HCT116 (cell line): ENCODE data around the gene LRRC61. TPM values are rescaled to one million over a fixed set of nuclear protein-coding genes. Genes with fewer than 3 reads are reported as not detected.

Experiments used
- ATAC-seq: fragments of 200-7000 bp; cut with Tn5 transposase; 2 replicates; pipeline ENCODE4 v1.9.1; 2020; ENCODE audit warnings: mild to moderate bottlenecking, moderate library complexity
- BruUV-seq: library from RNA; stranded (reverse); fragments of 400-500 nt; replicated peaks from 2 replicates; lab custom pipeline; 2021; lab: Mats Ljungman, UMichigan
- CTCF ChIA-PET: fragments of 300-600 bp; sonication (Branson Sonifier 250); formaldehyde crosslinking; loops from one replicate; lab custom pipeline; 2021; ENCODE audit warnings: antibody characterized with exemption; lab: Charles Lee
- POLR2A ChIA-PET: fragments of 300-600, 350-600 bp; sonication (Branson Sonifier 250); formaldehyde crosslinking; loops from one replicate; lab custom pipeline; 2021; ENCODE audit warnings: antibody characterized with exemption; lab: Charles Lee
- RAD21 ChIA-PET, 2 experiments: fragments of 300-600 bp; sonication (Branson Sonifier 250); formaldehyde crosslinking; loops; one replicate each; lab custom pipeline; 2023; ENCODE audit warnings: low total read pairs in 2 of 2; ENCODE audit not compliant: uncharacterized antibody in 2 of 2, unreplicated experiment in 2 of 2, low non-redundant PET in 1 of 2; lab: Charles Lee
- DNase-seq: peaks from one replicate; pipeline ENCODE4 v3.0.0-alpha.2; 2010; ENCODE audit warnings: low read depth, low spot score
- H2AFZ ChIP-seq: fragments of 200-600 bp; shearing (Covaris generic), sonication (generic); 2 replicates; pipeline ENCODE4 v1.6.1; 2017; ENCODE audit warnings: low read depth, mixed run types, mixed read lengths, antibody characterized with exemption, low read length; ENCODE audit not compliant: poor library complexity, severe bottlenecking
- H3K27ac ChIP-seq: 2 replicates; pipeline ENCODE4 v1.5.1; 2012; ENCODE audit warnings: low read depth, low read length
- H3K27me3 ChIP-seq: fragments of 200-600 bp; sonication (generic); 2 replicates; pipeline ENCODE4 v1.6.1; 2016; ENCODE audit warnings: mixed run types, low read length, mixed read lengths; ENCODE audit not compliant: insufficient read depth
- H3K36me3 ChIP-seq, 2 experiments: fragments of 200-500 bp in 1 of 2; fragments of 200-600 bp in 1 of 2; sonication (Bioruptor generic) in 1 of 2; sonication (generic) in 1 of 2; 2 replicates each; pipeline versions ENCODE4 v1.5.1 to v1.6.1; 2014 to 2016; ENCODE audit warnings: low read length in 2 of 2, inconsistent platforms in 1 of 2, mixed read lengths in 1 of 2, mixed run types in 1 of 2; ENCODE audit not compliant: insufficient read depth in 2 of 2, control insufficient read depth in 1 of 2
- H3K4me1 ChIP-seq, 2 experiments: fragments of 200-600 bp in 1 of 2; sonication (generic) in 1 of 2; 2 replicates each; pipeline versions ENCODE4 v1.5.1 to v1.6.1; 2012 to 2017; ENCODE audit warnings: low read length in 2 of 2, inconsistent platforms in 1 of 2, mild to moderate bottlenecking in 1 of 2, mixed read lengths in 1 of 2, mixed run types in 1 of 2, moderate library complexity in 1 of 2; ENCODE audit not compliant: insufficient read depth in 2 of 2, control insufficient read depth in 1 of 2
- H3K4me2 ChIP-seq: fragments of 200-600 bp; sonication (generic); 2 replicates; pipeline ENCODE4 v1.6.1; 2017; ENCODE audit warnings: mixed run types, low read length, mixed read lengths
- H3K4me3 ChIP-seq, 2 experiments: fragments of 200-600 bp in 1 of 2; sonication (generic) in 1 of 2; replicated peaks in 1 of 2; 2 replicates each; pipeline ENCODE4 v1.5.1; 2011 to 2016; ENCODE audit warnings: low read length in 2 of 2, control low read depth in 1 of 2, low read depth in 1 of 2, mild to moderate bottlenecking in 1 of 2, mixed read lengths in 1 of 2, mixed run types in 1 of 2
- H3K79me2 ChIP-seq: fragments of 200-600 bp; sonication (generic); 2 replicates; pipeline ENCODE4 v1.6.1; 2017; ENCODE audit warnings: mild to moderate bottlenecking, mixed run types, low read length, moderate library complexity, mixed read lengths; ENCODE audit not compliant: insufficient read depth
- H3K9ac ChIP-seq: fragments of 200-600 bp; sonication (generic); 2 replicates; pipeline ENCODE4 v1.6.1; 2016; ENCODE audit warnings: low read length, mixed read lengths
- H3K9me2 ChIP-seq: fragments of 200-600 bp; sonication (generic), shearing (Covaris generic); 2 replicates; pipeline ENCODE4 v1.6.1; 2017; ENCODE audit warnings: mixed run types, mild to moderate bottlenecking, moderate library complexity; ENCODE audit not compliant: insufficient read depth
- H3K9me3 ChIP-seq, 2 experiments: fragments of 200-500 bp in 1 of 2; fragments of 200-600 bp in 1 of 2; sonication (Bioruptor generic) in 1 of 2; sonication (generic) in 1 of 2; 2 replicates each; pipeline ENCODE4 v1.6.1; 2014 to 2017; ENCODE audit warnings: low read length in 2 of 2, mixed read lengths in 2 of 2, inconsistent platforms in 1 of 2, low read depth in 1 of 2, mild to moderate bottlenecking in 1 of 2, mixed run types in 1 of 2, moderate library complexity in 1 of 2; ENCODE audit not compliant: control insufficient read depth in 1 of 2, insufficient read depth in 1 of 2
- H4K20me1 ChIP-seq: fragments of 200-600 bp; sonication (generic), shearing (Covaris generic); 2 replicates; pipeline ENCODE4 v1.6.1; 2017; ENCODE audit warnings: mixed run types, mild to moderate bottlenecking, moderate library complexity; ENCODE audit not compliant: insufficient read depth
- CEBPB ChIP-seq: IDR thresholded peaks from 2 replicates; pipeline ENCODE4 v1.6.1; 2012; ENCODE audit warnings: low read depth
- EGR1 ChIP-seq: IDR thresholded peaks from 2 replicates; pipeline ENCODE4 v1.6.1; 2012; ENCODE audit warnings: low read depth
- ELF1 ChIP-seq: IDR thresholded peaks from 2 replicates; pipeline ENCODE4 v1.6.1; 2012; ENCODE audit warnings: low read depth, borderline replicate concordance
- EZH2 ChIP-seq: fragments of 200-600 bp; sonication (generic); IDR thresholded peaks from 2 replicates; pipeline ENCODE4 v1.6.1; 2017; ENCODE audit warnings: antibody characterized with exemption, mixed run types
- FOSL1 ChIP-seq: IDR thresholded peaks from 2 replicates; pipeline ENCODE4 v1.6.1; 2012; ENCODE audit warnings: low read depth
- JUND ChIP-seq: IDR thresholded peaks from 2 replicates; pipeline ENCODE4 v1.6.1; 2012
- POLR2A ChIP-seq: IDR thresholded peaks from 2 replicates; pipeline ENCODE4 v1.7.0; 2011; ENCODE audit warnings: borderline replicate concordance; ENCODE audit not compliant: insufficient read depth, insufficient read length; ENCODE audit errors: extremely low read depth
- POLR2AphosphoS5 ChIP-seq: IDR thresholded peaks from 2 replicates; pipeline ENCODE4 v1.6.1; 2011; ENCODE audit warnings: mild to moderate bottlenecking, low read depth, low read length, moderate library complexity
- REST ChIP-seq: IDR thresholded peaks from 2 replicates; pipeline ENCODE4 v1.6.1; 2012; ENCODE audit warnings: low read depth
- SIN3A ChIP-seq: IDR thresholded peaks from 2 replicates; pipeline ENCODE4 v1.6.1; 2012; ENCODE audit warnings: low read depth
- SP1 ChIP-seq: IDR thresholded peaks from 2 replicates; pipeline ENCODE4 v1.6.1; 2012; ENCODE audit warnings: low read depth
- SRF ChIP-seq: IDR thresholded peaks from 2 replicates; pipeline ENCODE4 v1.6.1; 2012; ENCODE audit warnings: low read depth
- TCF7L2 ChIP-seq: IDR thresholded peaks from 2 replicates; pipeline ENCODE4 v1.7.0; 2011; ENCODE audit warnings: borderline replicate concordance, inconsistent platforms; ENCODE audit not compliant: insufficient read depth, insufficient read length; ENCODE audit errors: extremely low read depth
- ZFX ChIP-seq: fragments of 450-650 bp; IDR thresholded peaks from 2 replicates; pipeline ENCODE4 v1.6.1; 2017
- intact Hi-C: fragments of 100-400 bp; cut with micrococcal nuclease; formaldehyde crosslinking; loops from 2 replicates; pipeline ENCODE4 v1.10.0; 2022
- total RNA-seq: library from RNA; stranded (reverse); gene quantifications from one replicate; pipeline ENCODE4 v1.2.1, GENCODE V29; 2021; ENCODE audit not compliant: unreplicated experiment
- TF ChIP-seq, protein P1 (sequence below): IDR thresholded peaks from 2 replicates; pipeline ENCODE4 v1.6.1; 2011; ENCODE audit warnings: mild to moderate bottlenecking, low read length, moderate library complexity; ENCODE audit not compliant: insufficient replicate concordance; ENCODE audit errors: extremely low read depth
- TF ChIP-seq, protein P2 (sequence below): IDR thresholded peaks from 2 replicates; pipeline ENCODE4 v1.6.1; 2012

LRRC61 gene
- total RNA-seq, 1 experiment from 2014 or later, result 12.0 TPM

DNA sequence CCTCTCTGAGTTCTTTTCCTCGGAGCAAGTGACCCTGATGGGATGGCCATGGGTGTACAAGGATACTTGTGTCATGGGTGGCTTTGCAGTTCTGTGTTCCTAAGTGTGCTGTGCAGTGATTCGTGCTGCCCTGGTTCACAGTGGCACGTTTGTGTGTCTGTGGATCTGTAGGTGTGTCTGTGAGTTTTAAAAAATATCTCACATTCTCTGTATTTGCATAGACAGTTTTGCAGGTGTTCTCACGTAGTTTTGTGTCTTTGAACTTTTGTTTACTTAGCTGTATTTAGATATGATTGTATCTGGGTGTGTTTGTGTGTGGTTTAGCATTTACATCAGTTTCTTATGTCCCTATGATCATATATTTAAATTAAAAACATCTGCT, 59.7 kb downstream of the LRRC61 start:
- Histone ChIP-seq H3K27me3 (no peaks in the 10 kb centered on the region), H3K27ac (no peak overlapping the region), H2AFZ (no peak overlapping the region), H3K4me1 (peaks cover 13 to 20% of the 10 kb centered on the region in 2 experiments), H3K9me3 (no peaks in the 10 kb centered on the region), H3K9ac (no peak overlapping the region)
- ATAC-seq, result no peak
- POLR2A ChIA-PET, result no interaction called here
- CTCF ChIA-PET, result no interaction called here
- TF ChIP-seq SIN3A (no peak), JUND (no peak)
- TF ChIP-seq, all 23 proteins: peak for 0
- no peaks in the 10 kb centered on the region; the same call in 1 of the 2 replicates for H3K79me2 ChIP-seq
- RAD21 ChIA-PET, result no interaction called here
- intact Hi-C loops, result no loop called here
- no TSS peak for BruUV-seq
- DNase-seq, result no peak
- H4K20me1 ChIP-seq, result no peaks in the 10 kb centered on the region
- no peaks in the 10 kb centered on the region for H3K36me3 ChIP-seq
- no peaks in the 10 kb centered on the region for H3K9me2 ChIP-seq
- H3K4me2 ChIP-seq, result no peak overlapping the region
- H3K4me3 ChIP-seq, result no peak overlapping the region

GRCh38 chr7:150383710-150384397, 60.7 kb downstream of the LRRC61 start:
- Histone ChIP-seq H3K27ac (no peak overlapping the region), H3K79me2 (no peaks in the 10 kb centered on the region; the same call in 1 of the 2 replicates), H3K36me3 (no peaks in the 10 kb centered on the region), H3K9ac (no peak overlapping the region), H2AFZ (no peak overlapping the region), H3K4me2 (no peak overlapping the region), H4K20me1 (no peaks in the 10 kb centered on the region), H3K9me2 (no peaks in the 10 kb centered on the region), H3K9me3 (no peaks in the 10 kb centered on the region), H3K4me1 (peaks cover 6 to 10% of the 10 kb centered on the region in 2 experiments; a peak in 3 of 4 replicates), H3K27me3 (no peaks in the 10 kb centered on the region), H3K4me3 (no peak overlapping the region)
- ChIA-PET CTCF (no interaction called here), RAD21 (no interaction called here)
- no peak for ATAC-seq
- intact Hi-C loops, result no loop called here
- no TSS peak for BruUV-seq
- TF ChIP-seq EGR1, result no peak
- TF ChIP-seq ZFX, result no peak
- TF ChIP-seq POLR2A, result no peak
- TF ChIP-seq FOSL1, result no peak
- TF ChIP-seq SP1, result no peak
- TF ChIP-seq SIN3A, result no peak
- TF ChIP-seq TCF7L2, result no peak
- TF ChIP-seq SRF, result no peak
- no peak for TF ChIP-seq ELF1
- TF ChIP-seq, protein P1, sequence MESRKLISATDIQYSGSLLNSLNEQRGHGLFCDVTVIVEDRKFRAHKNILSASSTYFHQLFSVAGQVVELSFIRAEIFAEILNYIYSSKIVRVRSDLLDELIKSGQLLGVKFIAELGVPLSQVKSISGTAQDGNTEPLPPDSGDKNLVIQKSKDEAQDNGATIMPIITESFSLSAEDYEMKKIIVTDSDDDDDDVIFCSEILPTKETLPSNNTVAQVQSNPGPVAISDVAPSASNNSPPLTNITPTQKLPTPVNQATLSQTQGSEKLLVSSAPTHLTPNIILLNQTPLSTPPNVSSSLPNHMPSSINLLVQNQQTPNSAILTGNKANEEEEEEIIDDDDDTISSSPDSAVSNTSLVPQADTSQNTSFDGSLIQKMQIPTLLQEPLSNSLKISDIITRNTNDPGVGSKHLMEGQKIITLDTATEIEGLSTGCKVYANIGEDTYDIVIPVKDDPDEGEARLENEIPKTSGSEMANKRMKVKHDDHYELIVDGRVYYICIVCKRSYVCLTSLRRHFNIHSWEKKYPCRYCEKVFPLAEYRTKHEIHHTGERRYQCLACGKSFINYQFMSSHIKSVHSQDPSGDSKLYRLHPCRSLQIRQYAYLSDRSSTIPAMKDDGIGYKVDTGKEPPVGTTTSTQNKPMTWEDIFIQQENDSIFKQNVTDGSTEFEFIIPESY, result no peak
- TF ChIP-seq REST, result no peak
- TF ChIP-seq POLR2AphosphoS5, result no peak
- TF ChIP-seq, protein P2, sequence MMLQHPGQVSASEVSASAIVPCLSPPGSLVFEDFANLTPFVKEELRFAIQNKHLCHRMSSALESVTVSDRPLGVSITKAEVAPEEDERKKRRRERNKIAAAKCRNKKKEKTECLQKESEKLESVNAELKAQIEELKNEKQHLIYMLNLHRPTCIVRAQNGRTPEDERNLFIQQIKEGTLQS, result no peak
- TF ChIP-seq CEBPB, result no peak
- no peak for TF ChIP-seq EZH2
- TF ChIP-seq, all 23 proteins: peak for 0
- DNase-seq, result no peak
- POLR2A ChIA-PET, result no interaction called here
